ENCODE results near the gene CELF3. TPM values are rescaled to one million over a fixed set of nuclear protein-coding genes. Genes with fewer than 3 reads are reported as not detected.

Gene CELF3
- total RNA-seq, 1 donor, result not detected

DNA sequence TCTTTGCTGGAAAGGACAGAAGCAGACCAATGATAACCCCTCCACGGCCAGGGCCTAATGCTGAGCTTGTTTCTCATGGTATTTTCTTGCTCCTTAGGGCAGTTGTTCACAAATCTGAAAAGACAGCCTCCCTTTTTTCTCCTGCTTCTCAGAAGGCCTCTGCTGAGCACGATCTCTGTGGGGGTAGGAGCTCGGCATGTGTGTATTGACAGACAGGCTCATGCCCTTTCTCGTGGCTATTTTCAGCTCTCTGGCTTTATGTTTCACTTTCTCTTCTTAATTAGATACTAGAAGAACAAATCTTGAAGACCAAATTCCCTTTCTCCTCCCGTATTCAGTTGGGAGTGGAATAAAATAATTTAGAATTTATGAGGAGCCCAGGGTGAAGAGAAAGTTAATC lies 4.0 kb upstream of the CELF3 start:
- peak; percentile 34 for DNase-seq (ENCODE audit: low read depth)
- H3K4me3 ChIP-seq (ENCODE audit: low read depth, low read length), result peak overlapping the region; percentile 39
- TF ChIP-seq, protein P1, sequence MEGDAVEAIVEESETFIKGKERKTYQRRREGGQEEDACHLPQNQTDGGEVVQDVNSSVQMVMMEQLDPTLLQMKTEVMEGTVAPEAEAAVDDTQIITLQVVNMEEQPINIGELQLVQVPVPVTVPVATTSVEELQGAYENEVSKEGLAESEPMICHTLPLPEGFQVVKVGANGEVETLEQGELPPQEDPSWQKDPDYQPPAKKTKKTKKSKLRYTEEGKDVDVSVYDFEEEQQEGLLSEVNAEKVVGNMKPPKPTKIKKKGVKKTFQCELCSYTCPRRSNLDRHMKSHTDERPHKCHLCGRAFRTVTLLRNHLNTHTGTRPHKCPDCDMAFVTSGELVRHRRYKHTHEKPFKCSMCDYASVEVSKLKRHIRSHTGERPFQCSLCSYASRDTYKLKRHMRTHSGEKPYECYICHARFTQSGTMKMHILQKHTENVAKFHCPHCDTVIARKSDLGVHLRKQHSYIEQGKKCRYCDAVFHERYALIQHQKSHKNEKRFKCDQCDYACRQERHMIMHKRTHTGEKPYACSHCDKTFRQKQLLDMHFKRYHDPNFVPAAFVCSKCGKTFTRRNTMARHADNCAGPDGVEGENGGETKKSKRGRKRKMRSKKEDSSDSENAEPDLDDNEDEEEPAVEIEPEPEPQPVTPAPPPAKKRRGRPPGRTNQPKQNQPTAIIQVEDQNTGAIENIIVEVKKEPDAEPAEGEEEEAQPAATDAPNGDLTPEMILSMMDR (IDR thresholded peaks at IDR 0.05; ENCODE audit: insufficient read depth, low read depth, low read length), result no peak

DNA sequence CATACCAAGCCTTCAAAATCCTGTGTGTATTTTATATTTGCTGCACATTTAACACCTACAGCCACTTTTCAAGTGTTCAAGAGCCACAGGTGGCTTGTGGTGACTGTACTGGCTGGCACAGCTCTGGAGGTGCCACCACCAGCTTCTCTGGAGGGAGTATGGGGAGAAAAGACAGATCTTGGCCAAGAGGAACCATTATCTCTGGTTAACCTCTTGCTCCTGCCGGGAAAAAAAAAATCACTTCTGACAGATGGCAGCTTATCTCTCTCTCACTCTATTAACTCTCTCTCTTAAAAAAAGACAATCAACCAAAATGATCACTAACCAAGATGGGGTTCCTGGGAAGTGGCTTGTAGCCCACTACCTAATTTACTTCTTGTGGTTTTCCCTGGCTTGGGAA lies 3.5 kb upstream of the CELF3 start:
- TF ChIP-seq, protein P1 (IDR thresholded peaks at IDR 0.05; ENCODE audit: insufficient read depth, low read depth, low read length), result no peak
- DNase-seq (ENCODE audit: low read depth), result no peak
- no peak overlapping the region for H3K4me3 ChIP-seq (ENCODE audit: low read depth, low read length)

DNA sequence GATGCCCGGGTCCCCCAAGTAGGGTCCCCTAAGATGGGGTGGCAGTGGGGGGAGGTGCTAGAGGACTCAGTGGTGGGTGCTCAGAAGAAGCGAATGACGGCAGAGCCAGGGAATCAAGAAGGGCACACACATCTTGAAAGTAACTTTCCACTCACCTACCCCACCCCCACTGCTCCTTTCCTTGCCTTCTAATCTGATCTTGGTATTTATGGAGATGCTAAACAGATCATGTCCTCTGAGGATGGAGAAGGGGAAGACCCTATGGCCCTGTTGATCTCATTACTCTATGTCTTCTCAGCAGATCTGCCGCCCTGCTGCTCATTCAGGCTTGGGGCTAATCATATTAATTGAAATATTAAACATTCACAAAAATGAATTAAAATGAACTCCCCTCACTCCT lies 2.1 kb upstream of the CELF3 start:
- DNase-seq (ENCODE audit: low read depth), result no peak
- TF ChIP-seq, protein P1 (IDR thresholded peaks at IDR 0.05; ENCODE audit: insufficient read depth, low read depth, low read length), result no peak
- no peak overlapping the region for H3K4me3 ChIP-seq (ENCODE audit: low read depth, low read length)

DNA sequence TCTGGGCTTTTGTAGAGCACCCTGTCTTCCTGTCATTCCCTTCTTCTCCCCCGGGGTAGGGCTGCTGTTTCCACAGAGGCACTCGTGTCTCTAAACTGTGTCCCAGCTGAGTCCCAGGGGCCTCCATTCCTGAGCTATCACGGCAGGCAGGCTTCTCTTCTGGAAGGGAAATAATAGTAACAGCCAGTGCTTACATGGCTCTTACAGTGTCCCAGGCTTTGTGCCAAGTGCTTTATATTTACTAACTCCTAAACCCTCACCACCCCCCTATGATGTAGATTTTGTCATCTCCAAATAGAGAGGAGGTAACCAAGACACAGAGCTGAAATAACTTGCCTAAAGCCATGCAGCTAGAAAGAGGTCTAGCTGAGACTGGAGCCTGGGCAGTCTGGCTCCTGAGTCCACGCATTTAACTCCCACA lies 1.4 kb upstream of the CELF3 start:
- H3K4me3 ChIP-seq (ENCODE audit: low read depth, low read length), result no peak overlapping the region
- TF ChIP-seq, protein P1 (IDR thresholded peaks at IDR 0.05; ENCODE audit: insufficient read depth, low read depth, low read length), result no peak
- DNase-seq (ENCODE audit: low read depth), result no peak

DNA sequence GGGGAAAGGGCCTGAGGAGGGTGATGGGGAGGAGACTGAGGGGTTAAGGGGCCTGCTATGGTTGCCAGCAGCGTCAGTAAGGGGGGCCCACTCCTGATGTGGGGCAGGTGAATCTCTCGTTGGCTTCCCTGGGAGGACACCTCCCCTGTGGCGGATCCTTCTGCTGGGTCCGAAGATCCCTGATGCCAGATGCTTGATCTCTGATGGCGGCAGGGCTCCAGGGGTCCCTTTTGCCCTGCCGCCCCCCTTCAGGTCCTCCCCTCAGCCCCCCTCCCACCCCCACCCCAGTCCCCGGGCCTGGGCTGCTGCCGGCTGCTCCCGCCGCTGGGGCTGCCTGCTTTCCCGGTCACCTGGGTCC lies 219 bp downstream of the CELF3 start:
- DNase-seq (ENCODE audit: low read depth), result no peak
- TF ChIP-seq, protein P1 (IDR thresholded peaks at IDR 0.05; ENCODE audit: insufficient read depth, low read depth, low read length), result no peak
- H3K4me3 ChIP-seq (ENCODE audit: low read depth, low read length), result no peak overlapping the region

DNA sequence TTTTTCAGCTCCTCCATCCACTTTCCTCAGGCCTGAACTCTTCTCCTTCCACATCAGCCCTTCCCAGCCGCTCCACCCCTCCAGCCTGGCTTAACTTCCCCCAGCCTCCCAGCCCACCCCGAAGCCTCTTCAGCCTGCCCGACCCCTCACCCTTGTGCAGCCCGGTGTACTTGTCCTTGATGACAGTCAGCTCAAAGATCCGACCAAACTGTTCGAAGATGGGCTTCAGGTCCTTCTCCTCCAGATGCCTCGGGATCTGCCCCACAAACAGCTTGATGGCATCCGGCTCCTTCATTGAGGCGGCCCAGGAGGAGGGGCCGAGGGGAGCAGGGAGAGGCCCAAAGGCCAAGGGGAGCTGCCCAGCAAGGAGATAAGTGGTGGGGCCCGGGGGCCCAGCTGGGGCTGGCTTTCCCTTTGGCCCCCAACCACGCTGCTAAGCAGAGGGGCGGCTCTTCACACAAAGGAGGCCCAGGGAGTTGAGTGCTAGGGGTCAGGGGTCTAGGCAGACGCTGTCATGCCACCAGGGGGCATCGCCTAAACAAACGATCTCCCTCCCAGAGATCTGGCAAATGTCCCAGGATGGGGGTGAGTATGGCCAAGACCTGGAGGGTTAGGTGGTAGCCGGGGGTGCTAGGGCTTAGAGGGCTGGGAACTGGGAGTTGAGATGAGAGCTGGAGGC lies 738 bp downstream of the CELF3 start:
- no peak for DNase-seq (ENCODE audit: low read depth)
- TF ChIP-seq, protein P1 (IDR thresholded peaks at IDR 0.05; ENCODE audit: insufficient read depth, low read depth, low read length), result no peak
- H3K4me3 ChIP-seq (ENCODE audit: low read depth, low read length), result no peak overlapping the region

All from fibroblast of villous mesenchyme (primary cell).